Medulla oblongata (tissue), 1 donor: ENCODE data around the gene MED13L.

Experiments used
- DNase-seq: peaks from one replicate; pipeline ENCODE4 v3.0.0-alpha.2; 2015; ENCODE audit errors: extremely low spot score

MED13L gene

DNA sequence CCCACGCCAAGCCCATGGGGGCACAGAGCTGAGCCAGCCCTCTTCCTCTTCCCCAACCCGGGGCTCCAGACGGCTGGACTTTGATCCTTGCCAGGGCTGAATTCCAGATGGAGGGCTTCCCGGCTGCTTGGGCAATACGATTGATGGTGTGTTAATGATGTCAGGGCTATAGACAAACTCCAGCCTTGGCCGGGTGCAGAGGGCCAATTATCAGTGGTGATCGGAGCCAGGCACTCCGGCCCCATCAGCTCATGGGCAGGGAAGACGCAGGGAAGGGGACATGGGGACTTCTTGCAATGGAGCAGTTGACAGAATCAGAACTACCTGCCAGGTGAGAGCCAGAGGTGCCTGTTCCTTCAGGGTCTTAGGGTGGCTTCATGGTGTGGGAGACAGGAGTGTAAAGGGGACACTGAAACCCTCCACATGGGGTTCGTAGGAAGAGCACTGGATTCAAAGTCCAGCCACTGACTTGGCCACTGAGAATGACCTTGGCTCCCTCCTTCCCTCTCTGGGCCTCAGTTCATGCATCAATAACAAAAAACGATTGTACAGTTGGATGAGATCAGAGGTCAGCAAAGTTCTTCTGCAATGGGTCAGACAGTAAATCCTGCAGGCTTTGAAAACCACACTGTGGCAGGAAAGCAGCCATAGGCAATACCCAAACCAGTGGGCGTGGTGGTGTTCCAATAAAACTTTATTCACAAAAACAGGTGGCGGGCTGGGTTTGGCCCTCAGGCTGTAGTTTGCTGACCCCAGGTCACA lies 333.7 kb downstream of the MED13L start:
- DNase-seq, result peak; percentile 56

DNA sequence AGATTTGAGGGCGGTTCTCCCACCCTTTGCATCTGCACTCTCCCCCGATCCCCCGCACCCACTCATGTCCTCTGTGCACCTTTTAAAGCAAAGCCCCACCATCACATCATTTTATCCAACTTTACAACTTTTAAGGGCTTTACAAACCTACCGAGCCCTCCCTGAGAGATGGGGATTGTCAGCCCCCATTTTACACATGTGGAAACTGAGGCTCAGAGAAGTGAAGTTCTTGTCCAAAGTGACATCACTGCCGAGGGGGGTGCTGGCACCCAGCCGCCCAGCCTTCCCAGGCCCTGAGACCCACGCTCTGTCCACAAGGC lies 334.2 kb downstream of the MED13L start:
- no peak for DNase-seq

DNA sequence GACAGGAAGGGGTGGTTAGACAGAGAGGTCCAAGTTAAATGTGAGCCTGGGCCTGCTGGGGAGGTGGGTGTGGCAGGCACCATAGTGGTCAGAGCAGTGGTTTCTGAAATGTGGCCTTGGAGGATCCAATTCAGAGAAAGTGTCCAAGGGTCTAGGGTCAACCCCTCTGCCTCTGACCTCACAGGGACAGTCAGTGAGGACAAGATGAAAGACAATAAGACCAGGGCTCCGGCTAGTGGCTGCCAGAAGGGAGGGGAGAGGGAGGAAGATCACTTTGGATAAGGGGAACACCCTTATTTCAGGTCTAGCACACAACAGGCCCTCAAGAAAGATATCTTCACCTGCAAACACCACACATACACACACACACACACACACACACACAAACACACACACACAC lies 335.1 kb downstream of the MED13L start:
- DNase-seq, result no peak

DNA sequence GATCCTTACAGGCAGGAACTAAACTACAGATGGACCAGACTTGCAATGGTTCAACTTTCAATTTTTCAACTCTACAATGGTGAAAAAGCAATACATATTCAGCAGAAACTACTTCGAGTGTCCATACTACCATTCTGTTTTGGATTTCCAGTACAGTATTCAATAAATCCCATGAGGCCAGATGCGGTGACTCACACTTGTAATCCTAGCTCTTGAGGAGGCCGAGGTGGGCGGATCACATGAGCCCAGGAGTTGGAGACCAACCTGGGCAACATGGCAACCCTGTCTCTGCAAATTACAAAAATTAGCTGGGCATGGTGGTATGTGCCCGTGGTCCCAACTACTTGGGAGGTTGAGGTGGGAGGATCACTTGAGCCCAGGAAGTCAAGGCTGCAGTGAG lies 336.1 kb downstream of the MED13L start:
- no peak for DNase-seq

DNA sequence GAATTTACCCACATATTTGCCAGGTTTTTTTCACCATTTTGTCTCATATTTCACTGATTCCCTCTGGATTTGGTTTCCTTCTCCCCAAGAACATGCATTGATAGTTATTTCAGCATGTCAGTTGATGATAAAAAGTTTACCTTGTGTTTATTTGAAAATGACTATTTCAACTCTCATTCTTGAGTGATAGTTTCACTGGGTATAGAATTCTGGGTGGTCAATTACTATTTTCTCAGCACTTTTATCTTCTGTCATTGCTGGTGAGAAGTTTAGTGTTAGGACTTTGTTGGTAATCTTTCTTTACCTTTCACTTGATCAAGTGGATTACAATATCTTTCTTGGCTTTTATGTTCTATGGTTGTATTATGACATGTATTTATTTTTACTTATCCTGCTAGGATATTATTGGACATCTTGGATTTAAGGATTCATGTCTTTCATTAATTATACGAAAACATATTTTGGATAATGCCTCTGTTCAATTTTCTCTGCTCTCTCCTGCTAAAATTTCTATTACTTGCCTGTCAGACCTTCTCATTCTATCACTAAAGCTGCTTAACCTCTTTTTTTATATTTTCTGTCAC lies 338.6 kb downstream of the MED13L start:
- no peak for DNase-seq

DNA sequence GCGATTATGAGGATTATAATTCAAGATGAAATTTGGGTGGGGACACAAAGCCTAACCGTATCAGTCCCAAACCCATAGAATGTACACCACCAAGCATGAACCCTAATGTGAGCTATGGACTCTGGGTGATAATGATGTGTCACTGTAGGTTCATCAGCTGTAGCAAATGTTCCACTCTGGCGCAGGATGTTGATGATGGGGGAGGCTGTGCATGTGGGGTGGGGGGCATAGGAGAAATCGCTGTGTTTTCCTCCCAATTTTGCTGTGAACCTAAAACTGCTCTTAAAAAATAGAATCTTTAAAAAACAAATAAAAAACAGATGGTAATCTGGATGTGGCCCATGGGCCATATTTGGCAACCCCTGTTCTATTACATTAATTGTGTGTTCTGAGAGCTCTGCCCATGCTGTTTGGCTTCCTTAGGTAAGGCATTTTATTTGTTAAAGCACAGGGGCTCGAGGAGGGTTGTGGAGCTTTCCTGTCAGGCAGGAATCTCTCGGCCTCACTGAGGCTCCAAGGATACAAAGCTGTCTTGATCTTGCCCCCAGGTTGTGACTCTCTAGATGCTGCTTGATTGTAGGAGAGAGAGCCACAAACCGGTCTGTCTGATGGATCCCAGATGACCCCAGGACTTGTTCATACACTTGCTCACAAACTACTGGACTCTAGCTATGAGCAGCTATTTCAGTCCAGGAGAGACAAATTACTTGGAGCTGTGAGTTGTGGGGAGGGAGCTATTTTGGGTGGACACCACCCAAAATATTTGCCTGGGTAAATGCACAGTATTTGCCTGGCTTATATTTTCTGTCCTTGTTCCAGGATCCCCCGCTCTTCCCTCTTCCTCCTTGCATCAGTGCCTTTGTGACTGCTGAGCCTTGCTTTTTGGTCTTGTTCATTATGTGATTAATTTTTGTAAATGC lies 340.2 kb downstream of the MED13L start:
- DNase-seq, result no peak

DNA sequence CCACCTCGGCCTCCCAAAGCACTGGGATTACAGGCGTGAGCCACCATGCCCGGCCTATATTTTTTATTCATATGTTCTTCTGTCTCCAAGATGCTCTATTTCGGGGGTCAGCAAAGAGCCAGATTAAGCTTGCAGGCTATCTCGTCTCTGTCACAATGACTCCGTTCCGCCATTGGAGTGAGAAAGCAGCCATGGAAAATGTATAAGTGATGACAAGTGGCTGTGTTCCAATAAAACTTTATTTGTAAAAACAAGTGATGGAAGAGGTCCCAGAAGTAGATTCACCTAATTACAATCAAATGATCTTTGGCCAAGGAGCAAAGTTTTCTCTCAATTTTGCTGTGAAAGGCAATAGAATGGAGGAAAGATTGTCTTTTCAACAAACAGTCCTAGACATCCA lies 342.6 kb downstream of the MED13L start:
- DNase-seq, result no peak

DNA sequence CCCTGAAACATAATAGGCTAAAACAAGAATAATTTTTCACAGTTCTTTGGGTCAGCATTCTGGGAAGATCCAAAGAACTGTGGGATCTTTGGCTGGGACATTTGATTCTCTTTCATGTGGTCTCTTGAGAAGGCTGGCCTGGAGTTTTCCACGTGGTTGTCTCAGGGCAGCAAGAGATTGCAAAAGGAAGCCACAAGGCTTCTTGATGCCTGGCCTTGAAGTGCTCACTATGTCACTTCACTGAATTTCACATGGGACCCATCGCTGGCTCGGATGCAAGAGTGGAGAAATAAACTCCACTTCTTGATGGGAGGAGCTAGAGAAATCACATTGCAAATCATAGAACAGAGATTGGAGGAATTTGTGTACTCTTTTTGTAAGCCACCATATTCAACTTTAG lies 343.4 kb downstream of the MED13L start:
- no peak for DNase-seq

DNA sequence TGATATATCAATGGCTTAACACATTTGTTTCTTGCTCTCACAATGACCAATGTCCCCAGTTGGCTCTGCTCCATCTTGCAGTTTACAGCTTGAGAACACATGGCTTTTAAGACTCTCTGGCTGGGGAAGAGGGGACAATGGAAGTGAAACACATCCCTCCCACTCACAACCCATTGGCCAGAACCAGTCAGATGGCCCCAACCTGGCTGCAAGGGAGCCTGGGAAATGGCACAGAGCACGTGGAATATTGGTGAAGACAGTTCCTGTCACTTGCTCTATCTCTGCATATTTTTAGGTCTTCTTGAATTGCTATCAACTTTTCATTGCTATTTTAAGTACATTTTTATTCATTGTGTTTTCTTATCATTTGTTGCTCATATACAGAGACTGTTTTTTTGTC lies 345.4 kb downstream of the MED13L start:
- no peak for DNase-seq

DNA sequence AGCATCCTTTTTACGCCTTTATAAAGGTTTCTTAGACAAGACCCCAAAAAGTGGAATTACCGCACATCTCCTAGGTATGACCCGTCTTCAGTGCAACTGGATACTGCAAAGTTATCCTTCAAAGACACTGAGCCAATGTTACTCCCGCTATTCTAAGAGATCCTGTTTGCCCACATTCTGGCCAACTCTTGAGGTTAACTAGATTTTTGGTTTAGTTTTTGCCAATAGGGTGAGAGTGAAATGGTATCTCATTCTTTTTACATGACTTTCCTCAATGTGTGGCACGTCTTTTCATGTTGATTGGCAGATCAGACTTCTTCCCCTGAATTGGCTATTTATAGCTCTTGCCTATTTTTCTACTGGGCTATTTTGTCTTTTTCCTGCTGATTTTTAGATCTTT lies 347.2 kb downstream of the MED13L start:
- DNase-seq, result no peak

DNA sequence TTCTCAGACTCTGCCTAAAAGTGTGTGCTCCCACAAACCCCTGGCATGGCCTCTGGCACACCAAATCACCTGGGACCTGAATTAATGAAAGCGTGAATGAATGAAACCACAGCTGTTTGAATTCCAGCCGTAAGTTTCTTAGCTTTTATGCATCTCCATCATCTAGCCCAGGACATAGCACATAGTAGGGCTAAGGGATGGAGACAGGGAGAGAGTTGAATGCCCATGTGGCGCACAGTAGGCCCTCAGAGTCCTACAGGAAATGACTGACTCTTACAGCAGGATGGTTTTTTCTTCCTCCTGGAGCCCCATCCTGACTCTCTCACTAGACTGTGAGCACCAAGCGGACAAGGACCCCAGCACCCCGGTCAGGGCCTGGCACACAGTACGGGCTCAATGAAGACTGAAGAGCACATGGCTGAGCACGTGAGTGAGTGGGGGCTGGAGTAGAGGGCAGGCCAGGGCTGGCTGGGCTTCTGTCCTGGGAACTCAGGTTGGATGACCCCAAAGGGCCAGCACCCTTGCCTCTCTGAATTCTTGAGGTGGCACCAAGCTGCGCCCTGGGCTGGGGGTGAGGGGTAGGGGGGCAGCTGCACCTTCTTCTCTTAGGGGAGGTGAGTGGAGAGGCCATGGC lies 351.3 kb downstream of the MED13L start:
- no peak for DNase-seq

DNA sequence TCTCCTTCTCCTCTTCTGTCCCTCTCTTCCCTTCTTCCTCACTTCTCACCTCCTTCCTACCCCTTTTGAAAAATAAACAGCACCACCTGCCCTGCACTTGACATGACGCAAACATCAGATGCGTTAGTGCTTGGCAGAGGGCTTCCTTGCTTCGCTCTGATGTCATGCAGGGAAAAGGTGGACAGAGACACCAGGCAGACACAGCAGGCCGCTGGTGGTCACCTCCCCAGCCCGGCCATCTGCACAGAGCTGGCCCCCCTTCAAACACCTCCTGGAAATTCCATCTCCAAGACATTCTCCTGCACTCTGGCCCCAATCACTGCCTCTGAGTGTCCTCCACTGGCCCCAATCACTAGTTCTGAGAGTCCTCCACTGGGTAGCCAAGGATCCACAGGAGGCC lies 353.6 kb downstream of the MED13L start:
- DNase-seq, result no peak

DNA sequence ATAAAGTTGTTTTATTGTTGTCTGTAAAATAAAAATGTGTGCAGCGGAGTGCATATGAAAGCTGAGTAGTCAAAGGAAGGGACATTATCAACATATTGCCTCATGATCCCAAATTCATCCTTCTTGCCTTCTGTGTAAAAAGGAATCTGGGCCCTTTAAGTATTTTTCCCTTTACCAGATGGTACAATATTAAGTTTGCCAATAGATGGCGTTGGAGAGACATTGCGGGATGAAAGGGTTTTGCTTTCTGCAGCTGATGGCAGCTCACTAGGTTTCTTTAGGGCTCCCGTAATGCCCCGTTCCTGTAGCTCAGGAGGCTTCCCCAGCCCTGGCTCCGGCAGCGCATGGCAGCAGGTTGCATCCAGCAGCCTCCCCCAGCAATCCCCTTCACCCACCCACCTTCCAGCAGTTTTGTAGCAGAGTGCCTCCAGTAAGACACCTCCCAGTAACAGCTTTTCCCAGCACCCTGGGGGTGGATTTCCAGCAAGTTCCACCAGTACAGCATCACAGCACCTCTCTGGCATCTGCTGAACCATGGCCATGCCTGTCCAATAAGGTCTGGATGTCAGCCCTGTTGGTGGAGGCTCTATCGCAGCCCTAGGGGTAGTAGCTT lies 354.4 kb downstream of the MED13L start:
- no peak for DNase-seq

DNA sequence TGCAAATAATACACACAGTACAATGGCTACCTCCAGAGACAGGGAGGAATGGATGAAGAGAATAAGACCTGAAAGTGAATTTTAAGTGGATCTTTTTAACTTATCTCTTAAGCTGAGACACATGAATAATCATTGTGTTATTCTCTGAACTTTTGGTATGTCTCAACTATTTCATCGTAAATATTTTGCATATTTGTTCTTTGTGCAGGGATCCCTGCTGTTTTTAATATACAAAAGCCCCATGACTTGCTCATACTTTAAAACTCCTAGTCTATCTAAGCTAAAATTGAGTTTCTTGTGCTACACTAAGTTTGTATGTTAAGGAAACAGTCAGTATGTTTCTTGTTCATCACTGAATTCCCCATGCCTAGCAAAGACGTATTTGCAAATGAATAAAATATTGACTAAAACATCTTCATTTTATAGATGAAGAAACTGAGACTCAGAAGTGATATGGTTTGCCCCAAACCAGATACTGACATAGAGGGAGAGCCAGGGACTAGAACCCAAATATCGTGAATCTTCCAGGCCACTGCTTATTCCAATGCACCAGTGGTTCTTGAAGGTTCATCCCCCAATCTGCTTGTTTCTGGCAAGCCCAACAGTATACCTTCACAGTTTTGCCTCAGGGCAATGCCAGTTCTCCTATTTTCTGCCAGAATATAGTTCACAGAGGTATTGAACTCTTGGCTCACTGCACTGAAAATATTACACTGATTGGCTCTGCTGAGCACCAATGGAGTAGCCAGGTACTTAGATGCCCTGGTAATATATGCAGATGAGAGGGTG lies 356.9 kb downstream of the MED13L start:
- no peak for DNase-seq

DNA sequence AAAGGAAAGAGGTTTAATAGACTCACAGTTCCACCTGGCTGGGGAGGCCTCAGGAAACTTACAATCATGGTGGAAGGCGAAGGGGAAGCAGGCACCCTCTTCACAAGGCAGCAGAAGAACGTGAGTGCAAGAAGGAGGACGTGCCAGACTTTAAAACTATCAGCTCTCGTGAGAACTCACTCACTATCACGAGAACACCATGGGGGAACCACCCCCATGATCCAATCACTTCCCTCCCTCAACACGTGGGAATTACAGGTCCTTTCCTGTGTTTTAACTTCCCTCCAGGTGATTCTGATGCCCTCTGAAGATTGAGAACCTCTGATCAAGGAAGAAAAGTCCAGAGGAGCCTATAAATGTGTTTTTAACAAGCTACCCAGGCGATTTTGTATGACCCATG lies 358.7 kb downstream of the MED13L start:
- DNase-seq, result no peak

DNA sequence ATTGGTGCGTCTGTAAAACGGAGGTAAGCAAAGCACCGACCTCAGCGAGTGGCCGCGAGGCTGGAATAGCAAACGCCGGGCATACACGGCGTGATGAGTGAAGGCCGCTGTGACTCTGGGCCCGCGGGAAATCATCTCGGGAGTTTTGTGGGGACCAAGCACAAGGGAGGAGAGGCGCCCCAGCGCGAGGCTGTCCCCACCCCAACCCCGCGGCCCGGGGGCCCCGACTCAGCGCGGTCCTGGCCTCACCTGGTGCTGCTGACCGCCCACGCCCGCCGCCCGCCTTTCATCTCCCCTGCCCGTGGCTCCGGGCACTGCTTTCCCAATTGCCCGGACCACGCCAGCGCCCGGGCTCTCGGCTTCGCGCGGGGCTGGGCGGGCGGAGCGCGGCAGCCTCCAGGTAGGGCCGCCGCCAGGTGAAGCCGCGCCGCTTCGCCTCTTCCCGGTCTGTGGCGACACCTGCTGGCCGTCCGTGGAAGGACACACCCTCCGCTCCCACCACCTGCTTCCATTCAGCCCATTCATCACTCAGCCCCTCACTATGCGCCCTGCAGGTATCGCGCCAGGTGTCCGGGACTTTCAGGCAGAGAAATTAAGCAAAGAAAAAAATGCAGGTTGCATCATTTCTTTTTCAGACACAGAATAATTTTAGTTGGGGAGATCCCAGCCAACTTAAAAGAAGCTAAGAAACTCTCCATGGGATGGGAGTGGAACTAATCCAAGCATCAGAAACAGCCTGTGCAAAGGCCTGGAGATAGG lies 360.4 kb downstream of the MED13L start:
- DNase-seq, result peak; percentile 7

DNA sequence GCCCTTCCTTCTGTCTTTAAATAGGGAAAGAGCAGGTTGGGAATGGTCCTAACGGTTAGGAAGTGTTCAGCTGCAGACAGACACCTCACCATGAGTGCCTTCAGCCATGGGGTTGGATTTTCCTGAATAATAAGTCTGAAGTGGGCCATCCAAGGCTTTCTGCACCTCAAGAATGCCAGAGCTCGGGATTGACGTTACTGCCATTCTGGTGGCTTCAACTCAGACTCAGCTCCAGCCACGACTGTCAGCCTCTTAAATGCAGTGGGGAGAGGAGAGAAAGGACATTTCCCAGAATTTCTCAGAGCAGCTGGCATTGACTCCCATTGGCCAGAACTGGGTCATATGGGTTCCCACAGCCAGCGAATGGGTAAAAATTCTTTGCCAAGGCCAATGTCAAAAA lies 363.4 kb downstream of the MED13L start:
- DNase-seq, result no peak

DNA sequence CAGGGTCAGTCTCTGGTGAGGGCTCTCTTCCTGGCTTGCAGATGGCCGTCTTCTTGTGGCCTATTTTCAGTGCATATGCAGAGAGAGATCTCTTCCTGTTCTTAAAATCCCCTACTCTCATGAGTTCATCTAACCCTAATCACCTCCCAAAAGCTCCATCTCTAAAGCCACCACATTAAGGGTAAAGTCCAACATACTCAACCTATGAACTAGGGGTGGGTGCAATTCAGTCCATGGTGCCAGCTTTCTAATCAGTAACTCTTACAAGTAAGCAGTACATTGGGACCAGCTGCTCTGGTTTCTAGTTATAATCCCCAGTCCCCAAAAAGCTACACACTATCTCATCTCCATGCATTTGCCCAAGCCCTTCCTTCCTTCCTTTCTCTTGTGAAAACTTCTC lies 365.1 kb downstream of the MED13L start:
- no peak for DNase-seq

DNA sequence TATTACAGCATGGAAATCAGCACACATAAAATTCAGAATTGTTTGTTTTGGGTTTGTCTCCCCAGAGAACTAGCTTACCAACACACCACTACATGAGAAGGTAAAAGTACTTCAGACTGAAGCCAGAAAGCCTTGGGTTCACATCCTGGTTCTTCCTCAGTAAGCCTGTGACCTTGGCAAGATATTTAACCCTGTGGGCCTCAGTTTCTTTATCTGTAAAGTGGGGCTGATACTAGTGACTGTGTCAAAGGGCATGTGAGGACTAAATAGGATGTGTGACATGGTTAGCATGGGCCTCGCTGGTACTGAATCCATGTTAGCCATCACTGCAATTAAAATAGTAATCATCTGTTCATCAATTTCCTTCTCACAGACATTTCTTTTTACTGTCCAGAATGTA lies 366.1 kb downstream of the MED13L start:
- no peak for DNase-seq

DNA sequence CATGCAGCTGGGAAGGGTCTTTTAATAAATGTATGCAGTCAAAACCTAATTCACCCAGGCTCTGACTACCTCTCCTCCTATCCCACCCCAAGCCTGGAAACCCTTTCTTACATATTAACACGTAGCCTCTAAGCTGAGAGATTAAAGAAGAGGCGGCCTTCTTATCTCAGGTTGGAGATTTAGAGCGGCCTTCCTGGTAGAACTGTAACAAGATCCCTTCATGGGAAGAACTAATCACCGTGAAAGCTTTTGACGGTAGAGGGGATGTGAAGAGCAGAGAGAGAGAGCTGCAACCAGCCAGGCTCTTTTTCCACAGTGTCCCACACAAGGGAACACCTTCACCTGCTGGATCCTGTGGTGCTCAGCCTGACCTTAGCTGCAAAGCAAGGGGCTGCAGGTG lies 367.4 kb downstream of the MED13L start:
- no peak for DNase-seq
